ENCODE results near the gene RNU6-9. TPM values are rescaled to one million over a fixed set of nuclear protein-coding genes. Genes with fewer than 3 reads are reported as not detected.

Gene RNU6-9
- total and polyA plus RNA-seq, 8 donors = not detected

DNA sequence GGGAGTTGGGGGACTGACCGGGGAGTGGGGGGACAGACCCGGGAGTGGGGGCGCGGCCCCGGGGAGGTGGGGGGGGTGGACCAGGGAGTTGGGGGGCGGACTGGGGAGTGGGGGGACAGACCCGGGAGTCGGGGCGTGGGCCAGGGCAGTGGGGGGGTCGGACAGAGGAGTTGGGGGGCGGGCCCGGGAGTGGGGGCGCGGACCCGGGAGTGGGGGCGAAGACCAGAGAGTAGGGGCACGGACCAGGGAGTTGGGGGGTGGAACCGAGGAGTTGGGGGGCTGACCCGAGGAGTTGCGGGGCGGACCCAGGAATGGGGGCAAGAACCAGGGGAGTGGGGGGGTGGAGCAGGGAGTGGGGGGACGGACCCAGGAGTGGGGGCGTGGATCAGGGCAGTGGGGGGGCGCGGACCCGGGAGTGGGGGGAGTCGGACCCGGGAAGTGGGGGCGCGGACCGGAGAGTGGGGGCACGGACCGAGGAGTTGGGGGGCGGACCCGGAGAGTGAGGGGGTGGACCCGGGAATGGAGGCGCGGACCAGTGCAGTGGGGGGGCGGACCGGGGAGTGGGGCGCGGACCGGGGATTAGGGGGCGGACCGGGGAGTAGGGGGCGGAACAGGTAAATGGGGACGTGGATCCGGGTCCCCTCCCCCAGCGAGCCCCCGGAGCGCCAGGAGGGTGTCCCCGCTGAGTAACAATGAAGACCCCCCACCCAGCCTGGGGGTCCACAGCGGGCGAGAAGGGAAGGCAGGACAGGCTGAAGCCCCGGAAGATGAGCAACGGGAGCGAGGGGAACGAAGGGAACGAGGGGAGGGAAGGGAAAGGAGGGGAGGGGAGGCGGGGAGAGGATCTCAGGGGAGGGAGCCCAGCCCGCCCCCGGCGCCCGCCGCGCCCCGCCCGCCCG is 19.1 kb downstream of the RNU6-9 start:
- Histone ChIP-seq H3K27ac (peak overlapping the region; percentile 59 to 94), H3K4me3 (peak overlapping the region; percentile 51 to 69), H3K4me1 (peaks cover 9 to 75% of the 10 kb centered on the region in 2 donors), H3K27me3 (peaks cover 7 to 15% of the 10 kb centered on the region in 2 donors), H3K36me3 (no peaks in the 10 kb centered on the region), H3K9me3 (no peaks in the 10 kb centered on the region)
- TF ChIP-seq, protein P1, sequence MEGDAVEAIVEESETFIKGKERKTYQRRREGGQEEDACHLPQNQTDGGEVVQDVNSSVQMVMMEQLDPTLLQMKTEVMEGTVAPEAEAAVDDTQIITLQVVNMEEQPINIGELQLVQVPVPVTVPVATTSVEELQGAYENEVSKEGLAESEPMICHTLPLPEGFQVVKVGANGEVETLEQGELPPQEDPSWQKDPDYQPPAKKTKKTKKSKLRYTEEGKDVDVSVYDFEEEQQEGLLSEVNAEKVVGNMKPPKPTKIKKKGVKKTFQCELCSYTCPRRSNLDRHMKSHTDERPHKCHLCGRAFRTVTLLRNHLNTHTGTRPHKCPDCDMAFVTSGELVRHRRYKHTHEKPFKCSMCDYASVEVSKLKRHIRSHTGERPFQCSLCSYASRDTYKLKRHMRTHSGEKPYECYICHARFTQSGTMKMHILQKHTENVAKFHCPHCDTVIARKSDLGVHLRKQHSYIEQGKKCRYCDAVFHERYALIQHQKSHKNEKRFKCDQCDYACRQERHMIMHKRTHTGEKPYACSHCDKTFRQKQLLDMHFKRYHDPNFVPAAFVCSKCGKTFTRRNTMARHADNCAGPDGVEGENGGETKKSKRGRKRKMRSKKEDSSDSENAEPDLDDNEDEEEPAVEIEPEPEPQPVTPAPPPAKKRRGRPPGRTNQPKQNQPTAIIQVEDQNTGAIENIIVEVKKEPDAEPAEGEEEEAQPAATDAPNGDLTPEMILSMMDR (IDR thresholded peaks at IDR 0.05) = no peak
- intact Hi-C loops (cut with DNase I) = no loop called here
- DNase-seq (no peak), ATAC-seq (no peak)

DNA sequence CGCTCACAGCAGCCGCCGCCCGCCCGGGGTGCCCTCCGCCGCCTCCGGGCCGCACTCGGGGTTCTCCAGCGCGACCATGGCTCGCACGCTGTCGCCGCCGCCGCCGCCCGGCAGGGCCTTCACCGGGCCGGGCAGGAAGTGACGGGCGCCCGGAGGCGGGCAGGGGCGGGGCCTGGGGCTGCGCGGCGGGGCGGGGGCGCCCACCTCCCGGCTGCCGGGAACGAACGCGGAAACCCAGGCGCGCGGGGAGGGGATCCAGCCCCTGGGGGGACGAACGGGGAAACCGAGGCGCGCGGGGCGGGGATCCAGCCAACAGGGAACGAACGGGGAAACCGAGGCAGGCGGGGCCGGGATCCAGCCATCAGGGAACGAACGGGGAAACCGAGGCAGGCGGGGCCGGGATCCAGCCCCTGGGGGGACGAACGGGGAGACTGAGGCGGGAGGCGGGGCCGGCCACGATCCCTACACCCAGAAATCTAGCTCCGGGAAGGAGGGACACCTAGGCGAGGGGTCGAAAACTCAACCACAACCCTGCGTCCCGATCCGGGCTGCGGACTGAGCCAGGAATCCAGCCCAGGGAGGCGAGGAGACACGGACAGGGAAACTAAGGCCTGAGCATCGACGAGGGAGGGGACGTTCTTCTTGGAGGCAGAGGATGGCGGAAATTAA is 19.9 kb downstream of the RNU6-9 start, which contains the start of gene R3HDM4:
Gene R3HDM4 (minus strand): TSS at position 140 of the 669 bp plus-strand sequence. CDS start 62 bp downstream, at position 78.
- ATAC-seq (peak; percentile 75), DNase-seq (peak in 3 of 4 donors; percentile 74 to 97 (median 82))
- H3K4me1 ChIP-seq = peaks cover 17 to 75% of the 10 kb centered on the region in 2 donors
- TF ChIP-seq, protein P1 (IDR thresholded peaks at IDR 0.05) = no peak
- peak within 1 kb of the TSS; percentile 93 to 94 for H3K27ac ChIP-seq
- peaks cover 15 to 23% of the 10 kb centered on the region in 2 donors for H3K27me3 ChIP-seq
- H3K36me3 ChIP-seq = no peaks in the 10 kb centered on the region
- no peaks in the 10 kb centered on the region for H3K9me3 ChIP-seq
- intact Hi-C loops (cut with DNase I) = no loop called here
- H3K4me3 ChIP-seq = peak within 1 kb of the TSS; percentile 65 to 69

DNA sequence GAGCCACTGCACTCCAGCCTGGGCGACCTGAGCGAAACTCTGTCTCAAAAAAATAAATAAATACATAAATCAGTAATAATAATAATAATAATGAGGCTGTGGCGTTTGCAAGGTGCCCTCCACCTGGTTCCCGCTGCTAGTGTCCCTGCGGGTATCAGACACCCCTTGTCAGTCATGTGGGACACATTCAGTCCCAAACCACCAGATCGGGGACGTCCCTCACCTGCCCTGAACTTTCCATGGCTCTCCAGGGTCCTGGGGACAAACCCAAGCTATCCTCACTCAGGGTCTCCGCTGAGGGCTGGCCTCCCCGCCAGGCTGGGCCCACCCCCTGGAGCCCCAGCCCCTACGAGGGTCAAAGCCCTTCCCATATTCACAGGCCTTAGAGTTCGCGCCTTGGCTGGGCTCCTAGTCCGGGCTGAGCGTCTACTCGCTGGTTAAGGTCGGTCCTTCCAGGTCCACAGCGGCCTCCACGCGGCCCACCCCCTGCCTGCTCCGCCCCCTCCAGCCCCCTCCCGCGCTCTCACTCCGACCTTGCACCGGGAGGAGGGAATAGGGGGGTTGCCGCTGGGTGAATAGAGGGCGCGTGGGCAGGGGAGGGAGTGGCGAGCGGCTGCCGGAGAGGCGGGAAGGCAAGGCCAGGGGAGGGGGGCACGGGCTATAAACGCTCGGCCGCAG is 23.5 kb downstream of the RNU6-9 start:
- TF ChIP-seq, protein P1 (IDR thresholded peaks at IDR 0.05) = no peak
- peak overlapping the region in 1 of 2 donors; percentile 12 for H3K4me3 ChIP-seq
- DNase-seq (no peak), ATAC-seq (no peak)
- H3K4me1 ChIP-seq = peaks cover 17 to 72% of the 10 kb centered on the region in 2 donors
- intact Hi-C loops (cut with DNase I) = loop anchor here in 1 of 2 donors (5.0 kb wide), 2 partner anchors 59 to 149 kb away; partner anchors contain the start of gene CFD
- no peaks in the 10 kb centered on the region for H3K36me3 ChIP-seq
- peaks cover 45 to 56% of the 10 kb centered on the region in 2 donors for H3K27me3 ChIP-seq
- H3K27ac ChIP-seq = no peak overlapping the region
- no peaks in the 10 kb centered on the region for H3K9me3 ChIP-seq

DNA sequence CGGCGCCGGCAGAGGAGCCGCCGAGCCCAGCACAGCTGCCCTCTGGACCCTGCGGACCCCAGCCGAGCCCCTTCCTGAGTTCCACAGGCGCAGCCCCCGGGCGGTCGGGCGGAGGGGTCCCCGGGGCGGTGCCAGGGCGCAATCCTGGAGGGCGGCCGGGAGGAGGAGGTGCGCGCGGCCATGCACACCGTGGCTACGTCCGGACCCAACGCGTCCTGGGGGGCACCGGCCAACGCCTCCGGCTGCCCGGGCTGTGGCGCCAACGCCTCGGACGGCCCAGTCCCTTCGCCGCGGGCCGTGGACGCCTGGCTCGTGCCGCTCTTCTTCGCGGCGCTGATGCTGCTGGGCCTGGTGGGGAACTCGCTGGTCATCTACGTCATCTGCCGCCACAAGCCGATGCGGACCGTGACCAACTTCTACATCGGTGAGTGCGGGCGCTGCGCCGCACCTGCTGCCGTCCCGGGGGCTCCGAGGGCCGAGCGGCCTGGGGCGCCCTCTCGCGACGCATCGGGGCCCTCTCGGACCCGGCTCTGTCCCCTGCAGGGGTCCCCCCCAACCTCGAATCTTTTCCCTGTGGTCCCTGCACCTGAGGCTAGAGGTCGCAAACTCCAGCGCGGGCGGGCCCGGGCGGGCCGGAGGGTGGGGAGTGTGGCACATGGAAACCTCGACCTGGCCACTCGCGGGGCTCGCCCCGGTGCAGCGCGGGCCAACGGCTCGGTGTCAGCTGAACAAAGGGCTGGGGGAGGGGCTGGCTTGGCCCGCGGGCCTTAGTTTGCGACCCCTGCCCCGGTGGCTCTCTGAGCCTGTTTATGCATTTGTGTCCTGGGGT is 24.3 kb downstream of the RNU6-9 start, which contains the start of gene KISS1R:
Gene KISS1R (plus strand): TSS at position 11 of the 829 bp plus-strand sequence. CDS start 170 bp downstream, at position 181.
- no peaks in the 10 kb centered on the region for H3K36me3 ChIP-seq
- DNase-seq = peak in 2 of 4 donors; percentile 45 to 90
- TF ChIP-seq, protein P1 (IDR thresholded peaks at IDR 0.05) = peak; percentile 36 to 46
- intact Hi-C loops (cut with DNase I) = loop anchor here in 1 of 2 donors (5.0 kb wide), 2 partner anchors 60 to 150 kb away; partner anchors contain the start of gene CFD
- peak within 1 kb of the TSS in 1 of 2 donors; percentile 12 for H3K4me3 ChIP-seq
- peaks cover 17 to 78% of the 10 kb centered on the region in 2 donors for H3K4me1 ChIP-seq
- H3K9me3 ChIP-seq = no peaks in the 10 kb centered on the region
- ATAC-seq = peak; percentile 32
- H3K27ac ChIP-seq = no peak within 1 kb of the TSS
- peaks cover 45 to 56% of the 10 kb centered on the region in 2 donors for H3K27me3 ChIP-seq
